ENCODE data around the gene THADA.

Gene THADA

GRCh38 chr2:43262239-43262638, 333.6 kb downstream of the THADA start:
- no peak for DNase-seq

GRCh38 chr2:43259512-43259911, 336.3 kb downstream of the THADA start:
- DNase-seq = no peak

GRCh38 chr2:43258547-43259156, 337.2 kb downstream of the THADA start:
- DNase-seq = no peak

- DNase-seq = no peak
These were observed 340.4 kb downstream of the THADA start for GRCh38 chr2:43255296-43255910.

GRCh38 chr2:43254331-43254730, 341.5 kb downstream of the THADA start:
- DNase-seq = no peak

GRCh38 chr2:43251171-43251731, 344.6 kb downstream of the THADA start:
- DNase-seq = no peak

GRCh38 chr2:43250015-43250414, 345.8 kb downstream of the THADA start:
- DNase-seq = no peak

GRCh38 chr2:43248621-43249020, 347.2 kb downstream of the THADA start:
- no peak for DNase-seq

GRCh38 chr2:43246641-43247040, 349.2 kb downstream of the THADA start:
- DNase-seq = no peak

- no peak for DNase-seq
These were observed 354.3 kb downstream of the THADA start for GRCh38 chr2:43241558-43241957.

GRCh38 chr2:43240766-43241150, 355.1 kb downstream of the THADA start:
- DNase-seq = no peak

- DNase-seq = no peak
These were observed 355.7 kb downstream of the THADA start for GRCh38 chr2:43239981-43240765.

- no peak for DNase-seq
These were observed 357.0 kb downstream of the THADA start for GRCh38 chr2:43238813-43239212.

GRCh38 chr2:43238176-43238575, 357.7 kb downstream of the THADA start:
- no peak for DNase-seq

- DNase-seq = no peak
These were observed 362.3 kb downstream of the THADA start for GRCh38 chr2:43233218-43234212.

GRCh38 chr2:43230951-43231827, 364.6 kb downstream of the THADA start:
- DNase-seq = no peak

- no peak for DNase-seq
These were observed 365.4 kb downstream of the THADA start for GRCh38 chr2:43230351-43230885.

GRCh38 chr2:43228756-43229659, 366.8 kb downstream of the THADA start:
- DNase-seq = no peak

GRCh38 chr2:43228321-43228751, 367.5 kb downstream of the THADA start:
- DNase-seq = no peak

- DNase-seq = no peak
These were observed 368.0 kb downstream of the THADA start for GRCh38 chr2:43227830-43228281.

Data from NCI-H2029 (cell line).